Measurements from ENCODE around the gene MFSD1.

Gene MFSD1

DNA sequence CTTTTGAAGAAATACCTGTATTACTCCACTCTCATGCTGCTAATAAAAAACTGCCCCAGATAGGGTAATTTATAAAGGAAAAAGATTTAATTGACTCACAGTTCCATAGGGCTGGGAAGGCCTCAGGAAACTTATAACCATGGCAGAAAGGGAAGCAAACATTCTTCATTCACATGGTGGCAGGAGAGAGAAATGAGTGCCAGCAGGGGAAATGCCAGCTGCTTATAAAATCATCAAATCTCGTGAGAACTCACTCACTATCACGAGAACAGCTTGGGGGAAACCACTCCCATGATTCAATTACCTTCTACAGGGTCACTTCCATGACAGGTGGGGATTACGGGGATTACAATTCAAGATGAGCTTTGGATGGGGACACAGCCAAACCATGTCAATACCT, 18.7 kb downstream of the MFSD1 start:
- no peak for DNase-seq

DNA sequence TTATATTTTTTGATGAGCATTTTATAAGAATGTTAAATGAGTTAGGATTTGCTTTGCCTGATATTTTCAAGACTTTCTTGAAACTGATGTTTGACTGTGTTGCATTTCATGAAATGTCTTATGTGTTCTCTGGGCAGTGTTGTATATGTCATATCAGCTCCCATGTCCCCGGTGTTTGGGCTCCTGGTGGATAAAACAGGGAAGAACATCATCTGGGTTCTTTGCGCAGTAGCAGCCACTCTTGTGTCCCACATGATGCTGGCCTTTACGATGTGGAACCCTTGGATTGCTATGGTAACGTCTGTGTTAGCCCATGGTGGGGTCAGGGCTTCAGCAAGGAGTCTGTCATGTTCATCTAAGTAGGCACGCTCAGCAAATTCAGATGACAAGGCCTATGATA, 20.0 kb downstream of the MFSD1 start:
- DNase-seq = no peak

DNA sequence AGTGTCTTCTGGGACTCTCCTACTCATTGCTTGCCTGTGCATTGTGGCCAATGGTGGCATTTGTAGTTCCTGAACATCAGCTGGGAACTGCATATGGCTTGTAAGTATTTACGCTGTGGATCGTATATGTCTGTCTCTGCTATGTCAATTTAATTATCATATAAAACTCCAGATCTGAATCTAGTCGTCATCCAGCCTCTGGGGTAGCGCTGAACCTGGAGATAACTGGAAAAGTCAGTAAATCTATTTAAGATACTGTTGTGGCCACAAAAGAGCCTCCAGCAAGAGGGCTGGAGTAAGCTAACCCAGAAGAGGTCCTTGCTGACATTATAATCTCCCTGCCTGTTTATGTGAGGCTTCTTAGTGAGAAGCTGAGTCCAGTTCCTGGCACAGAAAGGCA, 21.6 kb downstream of the MFSD1 start:
- DNase-seq = no peak

DNA sequence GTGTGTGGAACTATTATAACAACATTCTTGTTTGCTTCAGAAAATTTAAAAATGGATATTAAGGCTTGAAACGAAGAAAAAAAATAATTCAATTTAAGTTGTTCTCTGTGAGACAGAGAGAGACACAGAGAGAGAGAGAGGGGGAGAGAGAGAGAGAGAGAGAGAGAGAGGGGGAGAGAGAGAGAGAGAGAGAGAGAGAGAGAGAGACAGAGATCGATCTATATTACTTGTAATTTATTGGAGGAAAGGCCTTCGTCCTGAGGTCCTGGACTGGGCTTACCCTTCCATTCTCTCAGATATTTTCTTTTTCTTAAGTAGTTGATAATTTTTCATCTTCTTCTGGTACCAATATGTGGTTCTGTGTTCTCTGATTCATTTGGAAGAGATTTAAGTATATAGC, 25.9 kb downstream of the MFSD1 start:
- DNase-seq = no peak

DNA sequence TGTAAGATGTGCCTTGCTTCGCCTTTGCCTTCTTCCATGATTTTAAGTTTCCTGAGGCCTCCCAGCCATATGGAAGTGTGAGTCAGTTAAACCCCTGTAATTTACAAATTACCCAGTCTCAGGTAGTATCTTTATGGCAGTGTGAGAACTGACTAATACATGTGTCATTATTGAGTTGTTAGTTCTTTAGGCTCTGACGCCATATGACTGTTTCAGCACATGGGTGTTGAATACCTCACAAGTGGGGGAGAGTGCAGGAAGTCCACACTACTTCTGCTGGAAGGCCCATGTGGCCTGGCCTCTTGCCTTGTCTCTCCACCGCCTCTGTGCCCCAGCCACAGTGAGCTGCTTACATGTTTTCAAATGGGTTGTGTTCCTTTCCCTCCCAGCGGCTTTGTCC, 28.5 kb downstream of the MFSD1 start:
- DNase-seq = no peak

DNA sequence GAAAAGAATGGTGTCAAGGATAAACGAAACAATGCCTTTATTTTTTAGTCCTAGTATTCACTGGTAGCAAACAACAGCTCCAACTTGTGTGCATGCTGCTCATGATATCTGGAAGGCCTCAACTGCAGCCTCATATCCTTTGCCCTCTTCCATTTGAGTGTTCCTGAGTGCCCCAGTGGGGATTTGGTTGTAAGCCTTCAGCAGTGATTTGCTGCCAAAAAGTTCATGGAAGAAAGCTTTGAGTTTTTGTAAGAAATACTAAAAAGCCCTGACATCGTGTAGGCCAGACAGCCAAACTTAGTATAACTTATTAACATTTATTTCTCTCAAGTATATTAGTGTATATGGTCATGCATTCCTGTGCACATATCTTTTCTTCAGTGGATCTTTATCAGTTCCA, 30.0 kb downstream of the MFSD1 start:
- no peak for DNase-seq

DNA sequence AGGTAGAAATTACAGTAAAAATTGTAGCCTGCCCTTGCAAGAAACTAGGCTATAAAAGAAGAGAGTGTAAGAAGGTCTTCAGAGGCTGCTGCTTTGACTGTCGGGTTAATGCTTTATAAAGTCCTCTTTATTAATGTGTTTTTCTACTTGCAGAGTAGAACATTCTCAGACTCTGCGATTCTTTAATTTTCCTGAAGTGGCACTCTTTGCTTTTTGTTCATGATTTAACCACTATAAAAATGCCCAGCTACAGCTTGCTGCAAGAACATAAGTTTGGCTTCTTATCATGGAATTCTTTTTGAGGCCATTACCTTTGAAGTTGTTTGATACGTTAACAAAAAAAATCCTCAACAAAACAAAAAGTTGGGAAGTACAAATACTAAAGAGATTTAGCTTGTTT, 33.8 kb downstream of the MFSD1 start:
- no peak for DNase-seq

DNA sequence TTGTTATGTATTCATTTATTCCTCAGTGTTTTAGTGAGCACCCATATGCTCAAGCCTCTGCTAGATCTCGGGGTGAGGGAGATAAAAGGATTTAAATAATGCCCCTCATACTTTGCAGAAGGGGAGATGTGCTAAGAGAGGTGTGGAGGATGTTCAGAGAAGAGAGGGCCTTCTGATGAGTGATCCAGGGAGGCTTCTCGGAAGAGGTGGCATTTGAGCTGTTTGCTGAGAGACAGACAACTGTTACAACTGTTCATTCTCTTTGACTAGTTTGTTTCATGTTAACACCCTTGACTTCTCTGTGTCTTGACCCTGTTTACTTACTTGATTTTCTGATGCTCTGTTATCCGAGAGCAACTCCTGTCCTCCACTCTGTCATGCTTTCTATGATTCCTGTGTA, 34.5 kb downstream of the MFSD1 start:
- DNase-seq = no peak

DNA sequence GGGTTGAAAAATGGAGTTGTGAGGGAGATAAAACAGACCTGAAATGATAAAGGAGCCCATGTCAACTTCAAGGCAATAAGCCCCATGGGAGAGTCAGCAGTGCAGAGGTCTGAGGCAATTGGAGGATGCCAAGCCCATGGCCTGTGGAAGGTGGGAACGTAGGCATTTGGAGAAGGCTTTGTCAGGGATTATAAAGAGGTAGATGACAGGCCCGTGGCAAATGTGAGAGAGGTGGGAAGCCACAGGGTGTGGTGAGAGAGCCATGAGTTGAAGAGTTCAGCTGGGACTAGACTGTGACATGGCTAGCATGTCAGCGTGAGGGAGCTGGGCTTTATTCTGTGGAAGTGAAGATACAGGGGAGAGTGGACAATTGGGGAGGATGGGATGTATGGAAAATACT, 35.4 kb downstream of the MFSD1 start:
- DNase-seq = no peak

DNA sequence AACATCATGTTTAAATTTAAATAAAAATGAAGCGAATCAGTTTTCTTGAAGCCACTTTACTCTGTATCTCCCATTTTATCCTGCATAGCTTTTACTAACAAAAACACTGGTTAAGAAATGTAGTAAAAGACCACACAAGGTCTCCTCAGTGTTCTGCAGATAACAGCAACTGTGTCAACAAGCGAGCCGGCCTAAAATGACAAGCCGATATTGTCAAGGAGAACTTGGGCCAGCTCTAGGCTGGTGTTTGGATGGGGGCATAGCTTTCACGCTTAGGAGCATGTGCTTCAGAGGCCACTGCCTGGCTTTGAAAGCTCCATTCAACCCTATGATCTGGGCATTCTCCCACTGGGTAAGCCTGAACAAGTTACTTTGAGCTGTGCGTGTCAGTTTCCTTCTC, 38.1 kb downstream of the MFSD1 start:
- DNase-seq = no peak

DNA sequence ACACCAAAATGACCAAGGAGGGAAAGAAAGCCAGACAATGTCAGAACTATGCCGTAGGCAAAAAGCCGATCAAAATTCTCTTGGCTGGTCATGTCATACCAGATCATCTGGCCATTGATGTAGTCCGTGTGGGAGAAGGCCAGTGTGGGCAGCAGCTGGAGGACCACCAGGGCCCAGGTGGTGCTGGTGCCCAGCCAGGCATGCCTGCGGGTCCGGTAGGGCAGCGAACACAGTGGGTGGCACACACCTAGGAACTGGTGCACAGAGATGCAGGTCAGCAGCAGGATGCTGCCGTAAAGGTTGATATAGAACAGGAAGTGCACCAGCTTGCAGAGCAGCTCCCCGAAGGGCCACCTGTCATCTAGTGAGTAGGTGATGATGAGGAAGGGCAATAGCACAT, 39.5 kb downstream of the MFSD1 start:
- no peak for DNase-seq

DNA sequence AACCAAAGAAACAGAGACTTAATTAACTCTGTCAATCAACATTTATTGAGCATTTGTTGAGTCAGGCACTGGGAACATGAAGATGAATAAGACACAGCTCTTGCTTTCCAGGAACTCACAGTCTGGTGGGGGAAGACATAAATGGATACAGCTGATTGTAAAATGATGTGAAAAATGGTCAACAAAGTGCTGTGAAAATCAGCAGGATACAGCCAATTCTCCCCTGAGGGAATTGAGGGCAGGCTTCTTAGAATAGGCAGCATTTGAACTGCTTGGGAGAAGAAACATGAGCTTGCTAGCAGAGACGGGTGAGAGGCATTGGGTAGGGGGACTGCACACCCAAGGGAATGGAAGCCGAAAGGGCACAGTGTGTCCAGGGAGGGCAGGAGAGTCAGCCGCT, 41.1 kb downstream of the MFSD1 start:
- no peak for DNase-seq

DNA sequence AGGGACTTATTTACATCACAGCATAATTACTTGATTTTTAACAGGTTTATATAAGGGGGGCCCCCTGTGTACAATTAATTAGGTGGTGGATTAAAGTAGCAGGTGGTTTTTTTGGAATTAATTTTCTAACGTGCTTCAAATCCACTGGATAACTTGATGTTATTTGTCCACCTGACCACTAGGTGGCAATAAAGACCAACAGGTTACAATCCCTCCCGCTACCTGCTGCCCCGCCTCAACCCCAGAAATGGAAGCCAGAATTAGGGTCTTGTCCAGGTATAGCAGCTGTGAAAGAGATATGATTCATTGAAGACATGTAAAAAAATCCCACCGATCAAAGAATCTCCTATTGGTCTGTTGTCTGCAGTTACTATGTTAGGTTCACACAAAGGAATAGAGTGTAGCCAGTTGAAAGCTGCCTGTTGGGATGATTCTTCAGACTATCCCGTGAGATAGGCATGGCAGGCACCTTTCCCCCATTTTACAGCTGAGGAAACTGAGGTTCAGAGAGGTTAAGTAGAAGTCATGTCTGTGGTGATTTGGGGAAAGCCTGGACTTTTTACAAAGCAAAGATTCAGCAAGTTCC, 44.0 kb downstream of the MFSD1 start:
- peak; percentile 23 for DNase-seq

DNA sequence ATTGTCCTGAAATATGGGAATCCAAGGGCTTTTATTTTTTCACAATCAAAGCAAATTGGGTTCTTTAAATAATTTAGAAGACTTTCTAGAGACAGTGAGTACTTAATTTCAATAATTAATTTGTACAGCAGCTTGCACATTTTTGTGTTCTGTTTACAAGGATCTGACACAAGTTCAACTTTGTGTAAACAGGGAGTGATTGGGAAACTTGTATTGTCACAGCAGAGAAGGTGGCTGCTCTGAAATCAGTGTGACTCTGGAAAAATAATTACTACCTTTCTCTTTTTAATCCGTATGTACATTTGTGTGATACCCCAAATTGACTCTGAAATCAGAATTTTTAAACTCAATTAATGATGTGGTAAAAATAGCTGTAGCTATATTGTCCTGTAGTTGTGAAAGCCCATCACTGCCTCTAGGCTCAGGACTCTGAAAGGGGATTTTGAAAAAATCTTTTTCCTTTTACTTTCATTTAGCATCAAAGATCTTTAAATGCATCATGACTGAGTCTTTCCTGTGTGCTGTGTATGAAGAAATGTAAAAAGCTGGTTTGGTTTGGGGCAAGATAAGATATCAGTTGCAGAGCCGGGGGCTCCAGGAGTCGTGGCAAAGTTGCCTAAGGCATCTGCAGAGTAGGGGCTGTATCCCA, 45.1 kb downstream of the MFSD1 start:
- DNase-seq = no peak

DNA sequence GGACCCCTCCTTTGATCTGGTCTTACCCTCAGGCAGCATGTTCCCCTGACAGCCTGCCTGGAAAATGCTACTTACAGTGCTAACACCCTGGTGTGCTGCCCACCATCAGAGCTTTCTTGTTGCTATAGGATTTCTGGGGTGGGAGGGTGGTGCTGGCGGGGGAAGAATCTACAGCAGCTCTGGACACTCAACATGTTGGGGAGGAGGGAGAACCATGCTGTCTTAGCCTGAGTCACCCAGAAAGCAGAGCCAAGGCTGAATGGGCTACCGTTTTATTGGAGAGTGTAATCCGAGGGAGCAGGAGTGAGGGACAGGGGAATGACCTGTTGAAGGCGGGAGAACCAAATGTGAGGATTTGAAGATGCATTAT, 45.6 kb downstream of the MFSD1 start:
- no peak for DNase-seq

DNA sequence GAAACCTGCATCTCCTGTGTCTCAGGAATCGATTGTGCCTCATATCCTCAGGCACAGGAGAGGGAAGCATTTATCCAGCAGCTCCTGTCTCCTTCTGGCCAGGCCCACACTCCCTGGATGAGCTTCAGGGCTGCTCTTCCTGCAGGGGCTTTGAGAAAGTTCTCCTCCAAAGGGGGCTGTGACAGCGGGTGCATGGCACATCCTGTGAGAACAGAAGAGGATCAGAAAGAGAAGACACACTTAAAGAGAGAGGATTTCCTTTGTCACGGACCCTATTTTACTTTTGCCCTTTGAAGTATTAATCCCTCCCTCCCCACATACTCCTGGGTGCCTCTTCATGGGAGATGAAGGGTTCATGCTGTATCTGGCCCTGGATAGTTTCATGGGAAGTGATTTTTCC, 46.0 kb downstream of the MFSD1 start:
- no peak for DNase-seq

DNA sequence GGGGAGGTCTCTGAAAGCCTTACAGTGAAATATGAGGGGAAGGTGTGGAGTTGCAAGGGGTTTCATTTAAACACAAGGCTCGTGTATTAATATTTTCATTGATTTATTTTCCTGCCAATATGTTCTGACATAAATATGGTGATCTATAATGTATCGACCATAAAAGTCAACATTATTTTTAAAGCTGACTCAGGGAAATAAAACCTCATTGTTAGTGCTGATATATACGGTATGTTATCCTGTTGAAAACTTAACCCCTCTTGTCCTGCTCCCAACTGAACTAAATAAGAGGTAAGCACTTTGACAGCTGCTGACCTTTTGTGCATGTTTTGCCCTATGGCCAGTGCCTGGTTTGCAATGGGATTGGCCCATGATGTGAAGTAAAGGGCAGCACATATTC, 47.9 kb downstream of the MFSD1 start:
- DNase-seq = no peak

DNA sequence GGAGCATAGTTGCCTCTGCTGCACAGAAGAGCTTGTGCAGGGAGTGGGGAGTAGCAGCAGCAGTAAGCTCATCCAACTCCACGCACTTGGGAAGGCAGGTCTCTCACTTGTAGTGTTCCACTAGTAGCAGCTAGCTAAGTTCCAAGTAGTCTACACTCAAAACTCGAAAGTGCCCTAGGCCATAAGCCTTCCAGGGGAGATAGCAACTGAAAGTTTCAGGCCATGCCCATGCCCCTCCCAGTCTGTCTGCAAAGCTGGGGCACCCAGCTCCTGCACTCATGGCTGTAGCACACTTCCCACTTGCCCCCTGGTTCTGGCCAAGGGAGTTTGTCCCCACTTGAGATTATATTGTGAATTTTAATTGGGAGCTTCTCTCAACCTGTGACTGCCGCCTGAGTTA, 57.5 kb downstream of the MFSD1 start:
- no peak for DNase-seq

DNA sequence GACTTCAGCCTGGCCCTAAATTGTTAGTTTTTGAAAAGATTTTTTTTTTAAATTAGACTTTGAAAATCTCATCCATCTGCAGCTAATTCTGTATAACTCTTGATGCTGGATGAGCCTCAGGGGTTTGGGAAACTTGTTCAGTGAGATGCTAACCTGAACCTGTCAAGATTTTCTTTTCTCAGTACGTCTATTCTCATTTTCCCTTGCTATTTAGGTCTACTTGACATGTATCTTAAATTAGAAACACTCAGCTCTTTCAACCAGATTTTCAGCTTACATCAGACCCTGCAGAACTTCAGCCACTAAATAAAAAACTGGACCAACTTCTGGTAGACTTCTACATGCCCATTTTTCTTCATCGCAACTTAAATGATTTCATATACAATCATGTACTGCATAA, 61.4 kb downstream of the MFSD1 start:
- DNase-seq = no peak

DNA sequence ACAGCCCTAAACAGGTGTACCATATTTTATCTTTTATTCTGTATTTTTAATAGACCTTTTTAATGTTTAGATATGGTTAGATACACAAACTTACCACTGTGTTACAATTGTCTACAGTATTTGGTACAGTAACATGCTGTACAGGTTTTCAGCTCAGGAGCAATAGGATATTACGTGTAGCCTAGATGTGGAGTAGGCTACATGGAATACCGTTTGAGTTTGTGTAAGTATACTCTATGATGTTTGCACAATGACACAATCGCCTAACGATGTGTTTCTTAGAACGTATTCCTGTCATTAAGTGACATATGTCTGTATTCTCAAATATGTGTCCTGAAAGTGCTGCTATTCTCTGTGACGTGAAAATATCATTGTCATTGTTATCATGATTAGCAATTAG, 62.6 kb downstream of the MFSD1 start:
- DNase-seq = no peak

DNA sequence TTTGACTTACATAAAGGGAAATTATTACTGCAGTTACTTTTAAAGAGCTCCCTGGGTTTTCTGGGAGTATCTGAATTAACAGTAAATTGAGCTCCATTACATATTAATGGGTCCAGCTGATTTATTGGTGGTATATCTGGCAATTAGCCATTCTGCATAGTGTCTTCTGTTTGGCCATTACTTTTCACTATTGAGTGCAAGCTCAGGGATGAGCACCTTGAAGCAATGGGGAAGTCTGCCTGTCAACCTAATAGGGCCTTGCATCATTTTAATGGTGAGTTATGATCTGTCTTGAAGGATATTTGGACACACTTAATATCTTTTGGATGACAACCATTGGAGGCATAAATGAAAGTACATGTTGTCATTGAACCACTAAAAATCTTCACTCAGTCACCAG, 73.8 kb downstream of the MFSD1 start:
- DNase-seq = no peak

Measured in NCI-H526 treated with DMSO at 0.1 percent for 48 hours (cell line).